ENCODE data around the gene ACRBP.

The ACRBP gene

GRCh38 chr12:6647083-6647604, at the start of gene ACRBP:
Gene ACRBP, minus strand, starts transcription at chr12:6647432. Its CDS starts 66 bp downstream, at chr12:6647366.
- no peak for DNase-seq

GRCh38 chr12:6695313-6696045, 48.2 kb upstream of the ACRBP start:
- no peak for DNase-seq

GRCh38 chr12:6694701-6695100, 47.5 kb upstream of the ACRBP start:
- DNase-seq = no peak

GRCh38 chr12:6693832-6694355, 46.7 kb upstream of the ACRBP start:
- no peak for DNase-seq

- no peak for DNase-seq
Measured at GRCh38 chr12:6692888-6693287, 45.7 kb upstream of the ACRBP start.

- no peak for DNase-seq
Measured at GRCh38 chr12:6691473-6691872, 44.2 kb upstream of the ACRBP start.

- peak; percentile 99 for DNase-seq
Measured at GRCh38 chr12:6688999-6689882, 42.0 kb upstream of the ACRBP start, which contains the start of gene ZNF384. Gene ZNF384, minus strand, starts transcription at chr12:6689375. Its CDS starts 9,855 bp downstream, at chr12:6679520.

- DNase-seq = no peak
Measured at GRCh38 chr12:6688543-6688998, 41.3 kb upstream of the ACRBP start.

- DNase-seq = no peak
Measured at GRCh38 chr12:6685814-6686213, 38.6 kb upstream of the ACRBP start.

- DNase-seq = peak; percentile 66
Measured at GRCh38 chr12:6684609-6685008, 37.4 kb upstream of the ACRBP start.

- no peak for DNase-seq
Measured at GRCh38 chr12:6676962-6677361, 29.7 kb upstream of the ACRBP start.

- DNase-seq = no peak
Measured at GRCh38 chr12:6672143-6672542, 24.9 kb upstream of the ACRBP start.

- no peak for DNase-seq
Measured at GRCh38 chr12:6667559-6668210, 20.5 kb upstream of the ACRBP start.

GRCh38 chr12:6666211-6666610, 19.0 kb upstream of the ACRBP start:
- no peak for DNase-seq

GRCh38 chr12:6664902-6665301, 17.7 kb upstream of the ACRBP start:
- no peak for DNase-seq

- peak; percentile 99 for DNase-seq
Measured at GRCh38 chr12:6662906-6663742, 15.9 kb upstream of the ACRBP start, which contains the start of gene ING4. Gene ING4, minus strand, starts transcription at chr12:6663119. Its CDS starts 18 bp downstream, at chr12:6663101.

GRCh38 chr12:6662602-6662905, 15.3 kb upstream of the ACRBP start:
- no peak for DNase-seq

GRCh38 chr12:6653987-6654386, 6.8 kb upstream of the ACRBP start:
- DNase-seq = no peak

GRCh38 chr12:6653342-6653741, 6.1 kb upstream of the ACRBP start:
- no peak for DNase-seq

GRCh38 chr12:6652391-6652790, 5.2 kb upstream of the ACRBP start:
- DNase-seq = no peak

GRCh38 chr12:6650832-6651231, 3.6 kb upstream of the ACRBP start:
- DNase-seq = no peak
